GM18858 (cell line): ENCODE measurements around the gene PIGO.

ENCODE experiments used
- ATAC-seq: cut with Tn5 transposase; IDR thresholded peaks from one replicate; pipeline ENCODE4 v1.9.1; 2021; ENCODE audit not compliant: unreplicated experiment

The PIGO gene

DNA sequence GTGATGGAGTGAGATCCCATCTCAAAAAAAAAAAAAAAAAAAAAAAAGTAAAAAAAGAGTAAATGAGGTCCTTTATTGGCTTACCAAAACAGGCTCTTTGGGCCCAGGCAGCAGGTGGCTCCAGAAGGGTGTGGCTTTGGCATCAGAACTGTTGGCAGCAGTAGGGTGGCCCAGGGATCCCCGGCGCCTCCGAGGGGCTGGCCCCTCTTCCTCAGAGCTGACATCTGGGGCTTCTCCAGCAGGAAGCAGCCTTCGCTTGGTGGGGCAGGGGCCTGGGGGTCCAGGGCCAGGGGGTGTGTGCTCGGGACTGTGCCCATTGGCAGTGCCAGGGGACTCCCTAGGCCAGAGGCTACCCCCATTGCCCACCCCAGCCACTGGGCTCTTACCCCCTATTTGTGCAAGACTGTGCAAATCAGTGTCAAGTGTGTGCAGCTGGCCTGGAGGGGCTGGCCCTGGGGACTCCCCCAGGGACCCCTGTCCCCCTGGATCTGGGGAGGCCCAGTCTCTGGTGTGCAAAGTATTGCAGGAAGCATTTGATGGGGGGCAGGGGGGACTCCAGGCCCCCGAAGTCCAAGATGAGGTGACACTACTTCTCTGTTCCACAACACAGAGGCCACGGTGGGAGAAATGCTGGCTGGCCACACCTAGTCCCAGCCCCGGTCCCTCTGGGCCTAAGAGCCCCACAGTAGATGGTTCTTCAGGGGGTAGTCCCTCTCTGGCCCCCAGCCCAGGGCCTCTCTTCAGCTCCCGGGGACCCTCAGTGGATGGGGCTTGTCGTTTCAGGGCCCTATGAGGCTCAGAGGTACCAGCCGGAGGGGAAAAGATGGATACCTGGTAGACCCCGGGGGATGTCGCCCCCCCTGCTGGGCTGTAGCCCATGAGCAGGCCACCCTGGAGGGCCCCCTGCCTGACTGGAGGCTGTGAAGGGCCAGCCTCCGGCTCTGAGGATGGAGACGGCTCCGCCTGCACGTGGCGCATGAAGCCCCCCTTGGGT, 11.2 kb upstream of the PIGO start:
- ATAC-seq = no peak

DNA sequence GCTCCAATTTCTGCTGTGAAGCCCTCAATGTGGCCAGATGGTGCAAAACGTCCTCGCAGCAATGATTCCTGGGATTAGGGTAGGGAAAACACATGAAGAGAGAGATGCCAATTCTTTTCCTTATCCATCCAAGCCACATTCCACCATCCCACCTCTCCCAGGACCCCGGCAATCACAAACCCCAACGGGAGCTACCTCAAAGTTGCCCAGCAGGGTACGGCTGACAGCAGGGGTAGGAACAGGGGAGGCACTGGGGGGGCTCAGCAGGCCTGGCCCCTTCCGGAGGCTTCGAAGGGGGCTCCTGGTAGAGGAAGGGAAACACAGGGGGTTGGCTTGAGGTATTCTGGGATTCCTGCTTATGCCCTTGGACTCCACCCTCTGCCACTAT, 9.9 kb upstream of the PIGO start:
- no peak for ATAC-seq

DNA sequence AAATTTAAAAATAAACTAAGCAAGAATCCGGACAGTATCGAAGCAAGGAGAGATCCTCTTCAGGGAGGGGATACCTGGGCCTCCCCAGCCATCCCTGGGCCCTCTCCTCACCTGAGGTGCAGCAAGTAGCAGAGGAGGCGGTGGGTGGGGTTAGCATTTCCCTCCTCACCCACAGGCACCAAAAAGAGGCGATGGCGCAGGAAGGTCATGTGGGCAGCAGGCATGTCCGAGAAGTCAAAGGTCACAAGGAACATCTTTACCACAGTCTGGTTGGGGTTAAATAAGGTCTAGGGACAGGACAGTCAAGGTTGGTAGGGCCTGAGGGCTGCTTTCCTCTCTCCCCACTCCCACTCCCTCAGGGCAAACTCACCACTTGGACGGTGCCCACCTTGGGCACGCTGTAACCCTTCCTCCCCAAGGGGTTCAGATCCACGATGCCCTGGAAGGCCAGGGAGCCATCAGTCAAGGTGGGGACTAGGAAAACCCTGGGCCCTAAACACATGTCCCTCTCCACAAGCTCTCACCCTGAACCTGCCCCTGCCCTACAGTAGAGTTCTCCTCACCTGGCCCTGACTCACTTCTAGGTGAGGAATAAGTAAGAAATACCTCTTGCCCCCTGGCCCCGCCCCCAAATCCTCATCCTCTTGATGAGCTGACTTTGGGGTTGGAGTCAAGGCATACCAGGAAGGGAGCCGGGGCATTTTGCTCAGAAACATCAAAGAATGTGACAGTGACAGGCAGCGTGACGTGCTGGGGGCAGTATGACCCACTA, 9.4 kb upstream of the PIGO start:
- no peak for ATAC-seq

DNA sequence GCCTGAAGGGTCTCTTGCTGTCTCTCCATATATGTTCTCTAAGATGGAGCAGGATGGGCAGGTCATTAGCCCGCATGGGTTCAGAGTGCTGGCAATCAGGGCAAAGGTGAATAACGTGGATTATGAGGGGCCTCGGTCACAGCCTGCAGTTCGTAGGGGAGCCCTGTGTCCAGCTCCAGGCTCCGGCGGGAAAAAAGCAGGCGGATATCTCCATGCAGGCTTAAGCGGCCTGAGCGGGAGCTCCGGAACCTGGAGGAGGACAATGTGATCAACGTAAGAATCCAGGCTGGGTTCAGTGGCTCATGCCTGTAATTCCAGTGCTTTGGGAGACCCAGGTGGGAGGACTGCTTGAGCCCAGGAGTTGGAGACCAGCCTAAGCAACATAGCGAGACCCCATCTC, 8.7 kb upstream of the PIGO start:
- no peak for ATAC-seq

DNA sequence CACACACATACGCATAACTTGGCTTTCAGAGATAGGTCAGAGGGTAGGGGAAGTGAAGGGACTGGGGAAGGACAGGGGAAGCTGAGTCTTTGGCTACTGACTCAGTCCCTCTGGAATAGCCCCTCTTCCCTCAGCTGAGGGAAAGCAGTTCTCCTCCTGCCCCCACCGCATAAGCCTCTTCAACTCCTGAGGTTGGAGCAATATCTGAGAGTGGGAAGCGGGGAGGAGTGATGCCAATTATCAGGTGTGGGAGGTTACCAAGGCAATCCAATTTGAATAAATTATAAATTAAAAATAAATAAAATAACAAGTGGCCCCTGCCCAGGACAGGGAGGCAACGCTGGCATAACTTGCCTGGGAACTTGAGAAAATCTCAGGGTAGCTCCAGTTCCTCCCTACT, 8.2 kb upstream of the PIGO start:
- ATAC-seq = no peak

DNA sequence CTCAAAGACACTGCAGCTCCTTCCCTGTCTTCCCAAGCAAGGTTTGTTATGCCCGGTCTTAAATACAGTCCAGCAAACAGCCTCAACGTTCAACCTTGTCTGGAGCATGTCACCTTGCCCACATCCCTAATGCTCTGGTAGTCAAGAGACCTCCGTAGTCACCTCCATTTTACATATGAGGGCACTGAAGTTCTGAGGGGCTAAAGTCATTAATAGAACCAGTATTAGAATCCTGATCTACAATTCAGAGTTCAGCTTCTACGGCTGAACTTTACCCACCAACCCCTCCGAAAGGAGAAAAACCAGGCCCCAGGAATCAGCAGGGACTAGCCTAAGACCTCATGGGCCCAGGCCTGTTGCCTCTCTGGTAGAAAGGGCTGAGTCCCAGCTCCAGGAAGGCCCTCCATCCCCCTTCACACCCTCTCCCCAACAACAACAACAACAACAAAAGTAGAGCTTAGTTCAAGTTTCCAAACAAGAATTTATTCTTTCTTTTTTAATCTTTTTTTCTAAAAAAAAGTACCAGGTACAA, 7.3 kb upstream of the PIGO start:
- ATAC-seq = no peak

DNA sequence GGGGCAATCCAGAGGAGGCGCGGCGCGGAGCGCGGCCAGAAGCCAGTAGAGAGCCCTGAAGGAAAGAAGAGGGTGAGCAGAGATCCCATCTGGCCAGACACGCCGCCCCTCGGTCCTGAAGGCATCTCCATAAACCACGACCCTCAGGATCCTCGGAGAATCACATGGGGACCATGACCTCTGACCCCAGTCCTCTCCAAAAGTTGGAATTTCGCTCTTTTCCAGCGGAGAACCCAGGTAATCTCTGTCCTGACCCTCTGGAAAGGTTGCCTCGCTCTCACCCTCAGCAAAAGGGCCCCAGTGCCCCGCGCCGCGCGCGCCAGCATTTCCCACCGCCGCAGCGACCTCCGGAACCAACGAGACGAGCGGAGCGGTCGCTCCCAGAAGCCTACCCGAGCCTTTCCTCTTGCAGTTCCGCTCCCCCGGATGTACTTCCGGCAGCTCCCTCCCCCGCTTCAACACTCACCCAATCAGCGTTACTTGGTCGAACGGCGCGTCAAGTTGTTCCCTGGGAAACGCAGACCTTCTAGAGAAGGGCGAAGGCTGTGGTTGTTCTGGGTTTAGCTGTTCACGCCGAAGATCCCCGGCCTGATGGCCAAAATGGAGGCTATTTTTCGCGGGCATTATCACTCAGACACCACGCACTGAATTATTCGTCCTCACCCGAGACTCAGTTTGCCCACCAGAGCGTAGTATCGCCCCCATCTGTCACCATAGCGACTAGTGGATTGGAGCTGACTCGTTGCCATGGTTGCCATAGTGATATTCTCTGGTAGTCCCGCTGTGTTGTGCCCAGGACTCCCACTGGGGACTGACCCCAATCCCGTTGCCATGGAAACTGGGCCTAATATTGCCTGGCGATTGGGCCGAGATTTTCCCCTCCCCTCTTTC, 6.6 kb upstream of the PIGO start, which contains the start of gene STOML2:
Gene STOML2 (minus strand): TSS at position 363 of the 891 bp plus-strand sequence. CDS start 37 bp downstream, at position 326.
- peak; percentile 93 for ATAC-seq

DNA sequence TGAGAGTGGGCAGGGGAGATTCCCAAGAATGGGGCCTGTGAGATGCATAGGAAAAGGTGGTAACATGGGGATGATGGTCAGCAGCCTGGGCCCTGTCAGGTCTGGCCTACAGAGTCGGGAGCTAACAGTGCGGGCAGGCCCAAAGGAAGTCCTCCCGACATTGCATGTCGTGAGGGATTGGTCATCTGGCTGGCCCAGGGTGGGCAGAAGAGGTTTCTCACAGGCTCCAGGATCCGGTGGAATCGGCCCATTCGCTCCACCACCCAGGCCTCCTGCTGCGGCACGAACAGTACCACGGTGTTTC, 6.0 kb upstream of the PIGO start:
- no peak for ATAC-seq

DNA sequence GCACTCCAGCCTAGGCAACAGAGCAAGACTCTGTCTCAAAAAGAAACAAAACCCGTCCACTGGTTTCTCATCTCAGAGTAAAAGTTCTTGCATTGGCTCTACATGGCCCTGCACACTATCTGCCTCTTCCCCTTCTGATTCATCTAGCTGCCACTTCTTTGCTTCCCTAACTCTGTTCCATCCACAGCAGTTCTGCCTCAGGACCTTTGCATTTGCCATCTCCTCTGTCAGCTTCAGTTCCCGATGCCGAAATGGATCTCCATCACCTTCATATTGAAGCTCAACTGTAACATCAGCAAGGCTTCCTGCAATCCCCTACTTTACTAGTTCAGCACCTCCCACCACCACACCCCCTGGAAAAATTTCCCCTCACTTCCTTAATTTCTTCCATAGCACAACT, 1.2 kb upstream of the PIGO start:
- ATAC-seq = no peak

DNA sequence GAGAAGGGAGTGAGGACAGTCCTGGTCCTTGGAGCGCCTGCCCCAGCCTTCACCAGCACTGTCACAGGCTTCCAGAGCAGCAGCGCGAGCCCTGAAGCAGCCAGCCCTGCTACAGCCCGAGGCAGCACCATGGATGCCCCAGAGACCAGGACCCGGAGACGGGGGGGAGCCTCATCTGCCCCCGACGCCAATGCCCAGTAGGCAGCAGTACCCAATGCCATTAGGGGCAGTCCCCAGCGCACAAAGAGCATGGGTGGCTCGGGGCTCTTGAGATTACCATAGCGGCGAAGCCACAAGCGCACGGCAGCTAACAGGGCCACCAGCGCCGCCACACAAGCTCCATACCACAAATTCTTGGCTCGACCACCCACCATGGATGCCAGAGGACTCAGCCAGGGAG, 4.9 kb downstream of the PIGO start:
- no peak for ATAC-seq

DNA sequence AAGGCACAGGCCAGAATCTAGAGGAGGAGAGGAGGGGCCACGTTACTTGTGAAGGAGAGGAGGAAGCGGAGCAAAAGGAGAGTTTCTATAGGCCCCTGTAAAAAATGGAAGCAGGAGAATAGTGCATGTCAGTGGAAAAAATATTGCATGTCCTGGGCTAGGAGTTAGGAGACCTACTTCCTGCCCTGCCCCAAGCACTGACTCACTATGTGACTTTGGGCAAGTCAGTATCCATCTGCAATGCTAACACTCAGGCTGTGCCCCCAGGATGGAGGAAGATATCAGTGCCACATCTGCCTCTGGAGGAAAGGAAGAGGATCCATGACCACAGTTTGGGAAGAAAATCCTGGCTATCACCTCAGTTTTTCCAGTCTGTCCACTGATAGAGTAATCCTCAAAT, 7.0 kb downstream of the PIGO start:
- ATAC-seq = no peak

DNA sequence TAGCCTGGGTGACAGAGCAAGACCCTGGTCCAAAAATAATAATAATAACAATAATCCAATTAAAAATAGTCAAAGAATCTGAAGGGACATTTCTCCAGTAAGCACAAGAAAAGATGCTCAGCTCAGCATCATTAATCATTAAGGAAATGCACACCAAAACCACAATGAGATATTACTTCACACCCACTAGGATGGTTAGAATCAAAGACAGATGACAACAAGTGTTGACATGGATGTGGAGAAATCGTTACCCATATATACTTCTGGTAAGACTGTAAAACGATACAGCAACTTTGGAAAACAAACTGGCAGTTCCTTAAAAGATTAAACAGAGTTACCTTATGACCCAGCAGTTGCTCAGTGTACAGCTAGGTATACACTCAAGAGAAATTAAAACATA, 11.3 kb downstream of the PIGO start:
- ATAC-seq = no peak

DNA sequence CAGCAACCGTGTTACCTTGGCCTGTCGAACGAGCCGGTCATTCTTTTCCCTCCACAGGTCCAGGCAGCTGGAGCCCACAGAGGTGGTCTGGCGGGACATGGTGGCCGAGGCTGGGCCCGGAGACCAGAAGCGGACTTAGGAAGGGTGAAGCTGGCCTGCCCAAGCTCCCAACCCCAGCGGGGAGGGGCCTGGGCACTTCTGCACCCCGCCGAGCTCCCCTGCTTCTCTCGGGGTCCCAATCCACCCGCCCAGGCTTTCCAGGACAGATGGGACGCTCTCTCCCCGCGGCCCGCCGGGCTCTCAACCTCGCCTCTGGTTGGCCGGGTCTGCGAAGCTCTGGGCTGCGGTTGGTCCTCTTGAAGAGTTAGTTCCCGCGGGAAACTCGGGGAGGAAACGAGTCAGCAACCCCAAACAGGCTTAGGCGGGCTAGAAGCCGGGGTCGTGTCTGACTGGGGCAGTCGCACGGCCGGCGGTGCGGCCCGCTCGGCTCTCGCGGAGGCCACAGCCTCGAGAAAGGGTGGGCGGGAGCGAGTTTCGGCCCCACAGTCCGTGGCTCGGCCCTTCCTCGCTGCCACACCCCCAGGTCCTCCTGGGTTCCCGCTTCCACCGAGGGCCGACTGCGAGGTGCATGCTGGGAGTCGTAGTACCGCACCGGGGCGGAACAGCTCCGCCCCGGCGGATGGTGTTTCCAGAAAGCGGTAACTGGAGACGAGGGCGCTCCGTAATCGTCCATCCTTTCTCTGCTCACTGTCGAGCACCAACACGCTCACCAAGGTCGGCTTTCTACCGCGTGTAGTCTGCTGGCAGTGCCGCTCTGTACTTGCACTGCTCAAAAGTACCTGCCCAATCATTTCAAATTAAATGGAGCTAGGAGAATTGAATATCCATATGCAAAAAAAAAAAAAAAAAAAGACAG, 16.7 kb downstream of the PIGO start, which contains the start of gene FANCG:
Gene FANCG (minus strand): TSS at position 517 of the 916 bp plus-strand sequence. CDS start 418 bp downstream, at position 99.
- peak; percentile 82 for ATAC-seq

DNA sequence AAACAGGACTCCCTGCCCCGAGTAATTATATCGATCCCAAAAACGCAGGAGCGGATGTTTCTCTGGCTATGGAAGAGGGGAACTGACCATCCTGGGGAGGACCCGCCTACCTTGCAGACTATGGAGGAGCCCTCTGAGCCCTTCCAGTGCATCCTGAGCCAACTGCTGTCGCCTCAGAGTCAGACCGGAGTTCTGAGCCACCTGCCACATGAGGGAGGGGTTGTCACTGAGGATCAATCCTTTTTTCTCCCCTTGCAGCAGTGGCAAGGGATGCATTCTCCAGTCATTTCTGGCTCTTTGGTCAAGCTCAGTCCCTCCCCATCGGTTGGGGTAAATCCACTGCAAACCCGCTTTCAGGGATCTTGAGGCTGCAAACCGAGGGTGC, 17.4 kb downstream of the PIGO start:
- no peak for ATAC-seq

DNA sequence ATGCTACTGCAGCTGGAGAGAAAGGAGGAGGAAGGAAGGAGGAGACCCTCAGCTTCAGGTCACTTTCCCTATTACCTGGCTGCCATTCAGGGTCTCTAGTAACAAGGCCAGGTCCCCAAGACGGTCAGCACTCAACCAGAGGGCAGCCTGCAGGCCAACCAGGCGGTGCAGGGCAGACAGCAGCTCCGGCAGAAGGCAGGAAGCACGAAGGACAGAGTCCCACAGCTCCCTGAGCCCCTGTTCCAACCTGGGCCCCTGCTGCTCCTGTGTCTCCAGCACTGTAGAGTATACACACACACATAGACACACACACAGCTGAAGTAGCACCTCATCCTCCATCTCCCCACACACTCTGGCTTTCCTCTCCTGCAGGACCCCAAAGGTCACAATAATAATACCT, 18.3 kb downstream of the PIGO start:
- no peak for ATAC-seq

DNA sequence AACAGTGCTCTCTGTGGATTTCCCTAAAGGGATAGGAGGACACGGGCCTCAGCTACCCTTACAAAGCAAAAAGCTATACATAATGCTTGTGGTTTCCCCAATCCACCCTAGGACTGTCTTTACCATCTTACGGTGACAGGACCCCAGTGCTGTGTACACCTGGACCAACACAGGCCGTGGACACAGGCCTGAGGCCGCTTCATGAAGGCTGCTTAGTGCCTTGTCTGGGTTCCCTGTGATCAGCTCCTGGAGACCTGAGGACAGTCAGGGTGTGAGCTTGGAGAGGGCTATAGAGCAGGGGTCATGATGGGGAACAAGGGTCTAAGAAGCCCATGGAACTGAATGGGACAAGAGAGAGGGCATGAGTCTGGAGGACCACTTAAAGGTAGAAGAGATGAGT, 19.5 kb downstream of the PIGO start:
- ATAC-seq = no peak

DNA sequence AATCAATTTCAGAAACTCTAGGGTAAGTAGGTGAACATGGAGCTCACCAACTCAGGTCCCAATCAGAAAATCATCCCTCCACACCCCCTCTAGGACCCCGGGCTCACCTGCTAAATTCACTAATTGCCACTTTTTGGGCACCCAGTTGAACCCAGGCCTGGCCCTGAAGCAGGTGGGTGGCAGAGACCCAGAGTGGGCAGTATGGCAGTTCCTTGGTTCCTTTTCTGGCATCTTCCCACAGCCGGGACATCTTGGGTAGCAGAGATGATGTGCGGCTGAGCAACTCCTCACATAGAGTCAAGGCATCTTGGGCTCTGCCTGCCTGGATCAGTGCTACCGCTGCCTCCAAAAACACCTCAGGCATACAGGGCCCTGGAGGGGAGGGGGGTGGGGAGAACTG, 21.0 kb downstream of the PIGO start:
- no peak for ATAC-seq

DNA sequence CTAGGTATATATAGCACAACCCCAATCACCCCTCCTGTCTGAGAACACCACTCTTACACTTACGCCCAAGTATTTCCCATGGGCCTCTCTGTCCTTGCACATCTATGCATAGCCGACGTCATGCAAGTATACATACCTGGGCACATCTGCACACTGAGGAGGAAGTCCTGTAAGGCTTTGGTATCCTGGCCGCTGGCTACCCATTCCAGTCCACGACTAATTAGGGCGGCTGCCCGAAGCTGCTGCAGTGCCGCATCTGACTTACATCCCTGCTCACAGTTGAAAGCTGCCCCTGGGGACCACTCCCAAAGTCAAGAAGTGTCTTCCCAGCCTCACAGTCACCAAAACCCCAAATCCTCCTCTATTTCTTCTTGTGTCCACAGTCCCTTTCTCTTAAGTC, 21.6 kb downstream of the PIGO start:
- ATAC-seq = no peak

DNA sequence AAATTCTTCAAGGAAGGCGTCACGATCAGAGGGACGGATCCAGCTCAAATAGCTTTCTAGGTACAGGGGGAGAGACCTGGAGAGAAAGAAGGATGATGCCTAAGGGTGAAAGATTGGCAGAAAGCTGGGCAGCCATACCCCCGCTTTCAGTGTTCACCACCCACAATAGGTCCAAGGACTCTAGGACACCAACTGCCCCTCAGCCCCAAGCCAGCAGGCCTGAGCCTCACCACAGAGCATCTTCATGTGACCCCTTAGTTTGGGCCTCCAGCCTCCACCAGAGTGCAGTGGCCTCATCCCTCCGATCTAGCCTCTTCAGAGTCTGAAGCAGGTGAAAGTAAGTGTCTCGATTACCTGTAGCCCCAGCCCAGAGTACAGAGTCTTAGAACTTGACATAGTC, 22.2 kb downstream of the PIGO start:
- no peak for ATAC-seq

DNA sequence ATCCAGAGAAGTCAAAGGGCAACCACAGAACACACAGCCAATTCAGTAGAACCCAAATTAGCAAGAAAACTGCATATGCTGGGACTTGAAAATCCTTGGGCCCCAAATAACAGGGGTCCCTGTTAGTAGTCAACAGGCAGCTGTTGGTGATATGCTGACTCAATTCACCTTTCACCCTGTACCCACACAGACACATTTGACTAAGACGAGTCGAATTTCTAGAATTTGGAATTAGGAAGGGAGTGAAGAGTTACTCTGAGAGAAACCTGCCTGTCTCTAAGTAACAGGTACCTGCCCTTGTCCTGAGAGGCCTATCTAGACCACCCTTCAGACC, 23.1 kb downstream of the PIGO start:
- no peak for ATAC-seq
